Karpas-422 (cell line): Measurements from ENCODE around the gene EIF4G1. TPM values are rescaled to one million over a fixed set of nuclear protein-coding genes. Genes with fewer than 3 reads are reported as not detected.

Source experiments
- DNase-seq: peaks from one replicate; pipeline ENCODE4 v3.0.0-alpha.2; 2015
- H2AFZ ChIP-seq: fragments of 200-600 bp; sonication (generic); 2 replicates; pipeline ENCODE4 v1.6.1; 2014; ENCODE audit warnings: antibody characterized with exemption, low read length, mixed read lengths
- H3K27ac ChIP-seq: fragments of 200-600 bp; sonication (generic); 2 replicates; pipeline ENCODE4 v1.5.1; 2014; ENCODE audit warnings: mild to moderate bottlenecking, low read length, moderate library complexity
- H3K27me3 ChIP-seq: fragments of 200-600 bp; sonication (generic); 2 replicates; pipeline ENCODE4 v1.6.1; 2014; ENCODE audit warnings: low read length, mixed read lengths
- H3K36me3 ChIP-seq: fragments of 200-600 bp; sonication (generic); 2 replicates; pipeline ENCODE4 v1.6.1; 2014; ENCODE audit warnings: low read length, mixed read lengths; ENCODE audit not compliant: insufficient read depth
- H3K4me1 ChIP-seq: fragments of 200-600 bp; sonication (generic); 2 replicates; pipeline ENCODE4 v1.6.1; 2014; ENCODE audit warnings: mild to moderate bottlenecking, low read length, mixed read lengths
- H3K4me2 ChIP-seq: fragments of 200-600 bp; sonication (generic); 2 replicates; pipeline ENCODE4 v1.6.1; 2014; ENCODE audit warnings: low read length, low read depth, mild to moderate bottlenecking; ENCODE audit not compliant: poor library complexity, severe bottlenecking
- H3K4me3 ChIP-seq: fragments of 200-600 bp; sonication (generic); 2 replicates; pipeline ENCODE4 v1.5.1; 2014; ENCODE audit warnings: mild to moderate bottlenecking, antibody characterized with exemption, low read length, mixed read lengths
- H3K79me2 ChIP-seq: fragments of 200-600 bp; sonication (generic); 2 replicates; pipeline ENCODE4 v1.6.1; 2014; ENCODE audit warnings: mild to moderate bottlenecking, low read length, mixed read lengths
- H3K9ac ChIP-seq: fragments of 200-600 bp; sonication (generic); 2 replicates; pipeline ENCODE4 v1.6.0; 2014; ENCODE audit warnings: low read length
- H3K9me2 ChIP-seq: fragments of 200-600 bp; sonication (generic), shearing (Covaris generic); replicated peaks from 2 replicates; pipeline ENCODE4 v1.6.0; 2014; ENCODE audit warnings: mild to moderate bottlenecking, low read length, moderate library complexity; ENCODE audit not compliant: insufficient read depth
- H3K9me3 ChIP-seq: fragments of 300-700, 200-600 bp; sonication (generic); 2 replicates; pipeline ENCODE4 v1.6.1; 2014; ENCODE audit warnings: low read length, mixed read lengths
- H4K20me1 ChIP-seq: fragments of 200-600 bp; sonication (generic); 2 replicates; pipeline ENCODE4 v1.6.1; 2014; ENCODE audit warnings: mild to moderate bottlenecking, antibody characterized with exemption, low read length, low read depth; ENCODE audit not compliant: insufficient read depth
- total RNA-seq: library from RNA; depleted of rRNA; stranded (reverse); fragments of >200 nt; shearing (Covaris generic); gene quantifications from 2 replicates; pipeline ENCODE4 v1.2.3, GENCODE V29; 2014; ENCODE audit warnings: low replicate concordance

EIF4G1 gene
- total RNA-seq, 1 experiment from 2014 or later = 177 TPM

DNA sequence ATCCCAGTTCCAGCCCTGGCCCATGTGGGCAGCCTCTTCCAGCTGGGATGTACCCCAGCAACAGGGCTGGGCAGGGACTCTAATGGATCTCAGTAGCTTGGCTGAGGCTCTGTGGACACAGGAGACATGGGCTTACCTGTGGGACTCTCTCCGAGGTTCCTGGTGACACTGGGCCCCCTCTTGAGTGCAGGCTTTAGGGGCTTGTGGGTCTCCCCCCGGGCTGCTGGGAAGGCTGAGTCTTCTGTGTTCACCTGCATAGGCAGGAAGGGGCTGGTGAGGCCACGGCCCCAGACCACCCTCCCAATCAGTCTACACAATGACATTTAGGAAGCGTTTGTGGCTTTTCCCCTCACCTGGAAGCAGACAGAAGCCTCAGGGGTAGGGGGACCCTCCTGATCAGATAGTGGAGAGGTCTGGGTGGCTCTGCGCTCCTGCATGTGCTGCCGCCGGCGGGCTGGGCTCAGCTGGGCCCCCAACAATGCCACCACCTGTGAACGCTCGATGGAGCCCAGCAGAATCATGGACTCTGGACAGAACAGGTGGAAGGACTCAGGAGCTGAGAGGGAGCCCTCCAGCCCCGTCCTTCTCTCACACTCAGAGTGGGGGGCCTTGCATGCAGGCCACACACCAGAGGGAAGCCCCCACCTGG lies 38.6 kb downstream of the EIF4G1 start:
- no peaks in the 10 kb centered on the region for H3K79me2 ChIP-seq
- H3K4me1 ChIP-seq = no peaks in the 10 kb centered on the region
- H3K9me3 ChIP-seq = no peaks in the 10 kb centered on the region
- no peak overlapping the region for H3K4me2 ChIP-seq
- no peak for DNase-seq
- no peaks in the 10 kb centered on the region for H3K9me2 ChIP-seq
- no peaks in the 10 kb centered on the region for H3K27me3 ChIP-seq
- no peaks in the 10 kb centered on the region for H3K36me3 ChIP-seq
- H3K4me3 ChIP-seq = no peak overlapping the region
- H3K9ac ChIP-seq = no peak overlapping the region
- no peak overlapping the region for H2AFZ ChIP-seq
- H4K20me1 ChIP-seq = no peaks in the 10 kb centered on the region
- H3K27ac ChIP-seq = no peak overlapping the region

DNA sequence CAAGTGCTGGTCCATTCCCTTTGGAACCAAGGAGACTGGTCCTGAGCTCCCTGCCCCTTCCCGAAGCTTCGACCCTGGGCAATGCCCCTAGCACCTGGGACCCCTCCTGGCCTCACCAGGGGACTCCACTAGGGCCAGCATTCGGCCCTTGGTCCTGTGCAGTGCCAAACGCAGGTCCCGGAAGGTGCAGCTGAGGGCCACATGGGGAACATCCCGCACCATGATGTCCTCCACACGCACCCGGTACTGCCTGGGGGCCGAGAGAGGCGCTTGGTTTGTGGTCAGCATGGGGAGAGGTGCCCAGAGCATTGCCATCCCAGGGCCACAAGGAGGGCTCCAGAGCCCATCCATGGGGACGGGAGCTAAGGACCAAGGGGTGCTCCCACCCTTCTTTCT lies 39.1 kb downstream of the EIF4G1 start:
- Histone ChIP-seq H3K27me3 (no peaks in the 10 kb centered on the region), H4K20me1 (no peaks in the 10 kb centered on the region), H3K27ac (no peak overlapping the region), H3K79me2 (no peaks in the 10 kb centered on the region), H3K4me1 (no peaks in the 10 kb centered on the region), H2AFZ (no peak overlapping the region), H3K9ac (no peak overlapping the region), H3K9me2 (no peaks in the 10 kb centered on the region), H3K36me3 (no peaks in the 10 kb centered on the region), H3K4me2 (no peak overlapping the region), H3K4me3 (no peak overlapping the region), H3K9me3 (no peaks in the 10 kb centered on the region)
- no peak for DNase-seq

DNA sequence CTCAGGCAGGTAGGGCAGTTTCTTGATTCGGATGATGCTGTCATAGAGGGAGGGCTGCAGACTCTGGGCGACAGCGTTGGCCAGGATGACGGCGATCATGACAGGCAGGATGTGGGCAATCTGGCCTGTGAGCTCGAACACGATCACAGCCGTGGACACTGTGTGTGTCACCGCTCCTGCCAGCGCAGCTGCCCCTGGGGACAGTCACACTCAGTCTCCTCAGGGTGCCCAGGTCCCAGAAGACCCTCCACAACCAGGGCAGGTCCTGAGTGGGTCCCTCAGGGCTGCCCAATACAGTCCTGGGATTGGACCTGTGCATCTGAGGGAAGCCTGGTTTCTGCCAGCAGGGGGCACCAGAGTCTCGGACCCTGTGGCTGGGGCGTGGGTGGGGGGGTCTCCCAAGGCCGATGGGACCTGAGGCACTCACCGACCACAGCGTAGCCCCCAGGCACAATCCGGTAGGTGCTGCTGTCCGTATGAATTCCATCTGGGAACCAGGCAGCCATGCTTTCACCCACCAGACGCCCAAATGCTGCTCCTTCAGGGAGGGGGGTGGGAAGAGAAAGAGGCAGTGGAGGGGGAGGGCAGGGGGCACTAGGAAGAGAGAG lies 39.8 kb downstream of the EIF4G1 start:
- no peak overlapping the region for H3K27ac ChIP-seq
- H3K27me3 ChIP-seq = no peaks in the 10 kb centered on the region
- H3K36me3 ChIP-seq = no peaks in the 10 kb centered on the region
- H3K9me3 ChIP-seq = no peaks in the 10 kb centered on the region
- H4K20me1 ChIP-seq = no peaks in the 10 kb centered on the region
- no peak overlapping the region for H3K4me2 ChIP-seq
- H3K79me2 ChIP-seq = no peaks in the 10 kb centered on the region
- H2AFZ ChIP-seq = no peak overlapping the region
- DNase-seq = peak; percentile 89
- H3K9me2 ChIP-seq = no peaks in the 10 kb centered on the region
- no peak overlapping the region for H3K4me3 ChIP-seq
- H3K4me1 ChIP-seq = no peaks in the 10 kb centered on the region
- H3K9ac ChIP-seq = no peak overlapping the region; the same call in 1 of the 2 replicates

DNA sequence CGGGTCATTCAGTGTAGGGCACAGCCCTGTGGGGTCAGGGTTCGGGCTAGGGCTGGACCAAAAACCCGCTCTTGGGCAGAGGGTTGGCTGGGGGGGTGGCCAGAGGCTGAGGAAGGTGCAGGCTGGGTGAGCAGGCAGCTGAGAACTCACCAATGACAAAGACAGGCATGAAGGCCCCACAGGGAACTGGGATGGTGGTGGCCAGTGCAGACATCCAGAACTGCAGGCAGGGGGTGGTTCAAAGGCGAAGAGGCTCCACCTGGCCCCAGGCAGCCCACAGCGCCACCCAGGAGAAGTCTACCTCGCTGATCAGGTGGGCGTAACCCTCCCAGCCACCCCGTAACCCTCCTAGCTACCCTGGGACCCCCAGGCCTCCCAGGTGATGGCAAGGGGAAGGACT lies 40.3 kb downstream of the EIF4G1 start:
- Histone ChIP-seq H3K9ac (no peak overlapping the region; the same call in 1 of the 2 replicates), H3K9me2 (no peaks in the 10 kb centered on the region), H3K4me1 (no peaks in the 10 kb centered on the region), H3K9me3 (no peaks in the 10 kb centered on the region), H3K36me3 (no peaks in the 10 kb centered on the region), H3K79me2 (no peaks in the 10 kb centered on the region), H4K20me1 (no peaks in the 10 kb centered on the region), H3K4me3 (no peak overlapping the region), H3K4me2 (no peak overlapping the region), H3K27me3 (no peaks in the 10 kb centered on the region), H2AFZ (no peak overlapping the region), H3K27ac (no peak overlapping the region)
- peak; percentile 46 for DNase-seq

DNA sequence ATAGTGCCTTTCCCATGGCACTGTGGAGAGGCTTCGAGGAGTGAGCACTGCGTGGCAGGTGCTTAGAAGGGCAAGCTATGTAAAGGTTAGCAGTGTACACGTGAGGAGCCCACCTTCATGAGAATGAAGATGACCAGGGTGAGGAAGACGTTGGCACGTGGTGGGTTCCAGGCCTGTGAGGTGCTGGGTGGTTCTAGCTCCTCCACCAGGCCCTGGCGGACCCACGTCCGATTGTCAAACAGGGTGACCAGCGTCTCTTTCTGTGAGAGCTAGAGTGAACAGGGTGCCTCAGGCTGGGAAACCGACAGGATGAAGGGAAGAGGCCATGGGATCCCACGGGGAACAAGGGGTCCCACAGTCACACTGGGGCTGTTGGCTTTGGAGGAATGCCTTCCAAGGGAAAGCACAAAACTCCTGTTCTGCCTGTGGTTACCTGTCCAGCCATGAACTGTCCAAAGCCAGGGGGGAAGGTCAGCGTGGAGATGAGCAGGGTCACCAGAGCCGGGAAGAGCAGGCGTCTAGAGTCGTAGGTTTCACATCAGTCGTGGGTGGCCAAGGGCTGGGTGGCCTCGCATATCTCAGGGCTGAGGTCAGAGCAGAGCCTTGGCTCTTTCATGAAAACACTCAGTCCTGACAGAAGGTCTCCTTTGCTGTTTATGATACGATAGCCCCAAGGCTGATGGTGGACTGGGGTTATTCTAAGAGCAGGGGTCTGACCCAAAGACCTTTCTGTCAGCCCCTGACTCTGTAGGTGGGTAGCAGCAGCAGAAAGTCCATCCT lies 41.0 kb downstream of the EIF4G1 start:
- H2AFZ ChIP-seq = no peak overlapping the region
- H3K9ac ChIP-seq = no peak overlapping the region
- no peak overlapping the region for H3K4me2 ChIP-seq

DNA sequence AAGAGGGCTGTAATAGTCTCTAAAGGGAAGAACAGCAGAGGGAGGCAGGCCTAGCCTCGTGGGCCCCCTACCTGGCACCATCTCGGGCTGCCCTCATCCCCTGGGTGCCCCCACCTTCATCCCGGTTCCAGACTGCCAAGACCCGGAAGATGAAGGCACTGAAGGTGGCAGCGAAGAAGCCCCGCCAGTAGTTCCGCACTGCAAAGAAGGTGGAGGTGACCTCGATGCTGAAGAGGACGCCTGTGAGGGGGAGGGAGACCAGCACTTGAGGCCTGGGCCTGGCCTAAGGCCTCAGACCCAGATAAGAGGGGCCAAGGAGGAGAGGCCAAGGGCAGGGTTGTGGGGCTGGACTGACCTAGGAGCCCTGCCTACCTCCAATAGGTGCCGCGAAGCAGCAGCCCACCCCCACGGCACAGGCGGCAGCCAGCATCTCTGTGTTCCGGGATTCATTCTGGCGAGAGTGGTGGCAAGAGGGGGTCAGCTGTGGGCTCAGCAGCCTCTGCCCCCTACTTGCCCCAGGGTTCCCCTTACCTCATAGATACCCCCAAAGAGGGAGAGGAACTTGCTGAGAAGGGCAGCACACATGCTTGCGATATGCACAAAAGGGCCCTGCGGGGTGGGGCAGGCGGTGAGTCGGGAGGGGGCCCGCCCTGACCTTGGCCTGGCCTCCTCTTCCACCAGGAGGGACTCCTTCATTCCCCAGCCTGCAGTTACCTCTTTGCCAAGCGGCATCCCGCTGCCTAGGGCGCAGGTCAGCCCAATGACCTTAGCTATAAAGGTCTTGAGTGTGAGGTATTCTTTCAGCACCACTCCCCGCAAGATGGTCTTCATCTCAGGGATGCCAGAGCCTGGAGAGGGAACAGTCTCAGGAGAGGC lies 43.1 kb downstream of the EIF4G1 start:
- Histone ChIP-seq H2AFZ (no peak overlapping the region), H4K20me1 (no peaks in the 10 kb centered on the region), H3K36me3 (no peaks in the 10 kb centered on the region), H3K9me2 (no peaks in the 10 kb centered on the region), H3K4me3 (no peak overlapping the region), H3K9ac (no peak overlapping the region), H3K9me3 (no peaks in the 10 kb centered on the region), H3K4me2 (no peak overlapping the region), H3K4me1 (peaks cover 13% of the 10 kb centered on the region), H3K79me2 (peaks cover 8% of the 10 kb centered on the region; the same call in 1 of the 2 replicates), H3K27me3 (no peaks in the 10 kb centered on the region), H3K27ac (no peak overlapping the region)
- DNase-seq = no peak

More for the DNA sequence above, 41.0 kb downstream of the EIF4G1 start:
- Histone ChIP-seq H3K4me1 (peaks cover 5% of the 10 kb centered on the region), H3K9me2 (no peaks in the 10 kb centered on the region), H3K27ac (no peak overlapping the region), H3K36me3 (no peaks in the 10 kb centered on the region), H4K20me1 (no peaks in the 10 kb centered on the region), H3K79me2 (no peaks in the 10 kb centered on the region), H3K4me3 (no peak overlapping the region), H3K27me3 (no peaks in the 10 kb centered on the region), H3K9me3 (no peaks in the 10 kb centered on the region)
- peak; percentile 39 for DNase-seq

DNA sequence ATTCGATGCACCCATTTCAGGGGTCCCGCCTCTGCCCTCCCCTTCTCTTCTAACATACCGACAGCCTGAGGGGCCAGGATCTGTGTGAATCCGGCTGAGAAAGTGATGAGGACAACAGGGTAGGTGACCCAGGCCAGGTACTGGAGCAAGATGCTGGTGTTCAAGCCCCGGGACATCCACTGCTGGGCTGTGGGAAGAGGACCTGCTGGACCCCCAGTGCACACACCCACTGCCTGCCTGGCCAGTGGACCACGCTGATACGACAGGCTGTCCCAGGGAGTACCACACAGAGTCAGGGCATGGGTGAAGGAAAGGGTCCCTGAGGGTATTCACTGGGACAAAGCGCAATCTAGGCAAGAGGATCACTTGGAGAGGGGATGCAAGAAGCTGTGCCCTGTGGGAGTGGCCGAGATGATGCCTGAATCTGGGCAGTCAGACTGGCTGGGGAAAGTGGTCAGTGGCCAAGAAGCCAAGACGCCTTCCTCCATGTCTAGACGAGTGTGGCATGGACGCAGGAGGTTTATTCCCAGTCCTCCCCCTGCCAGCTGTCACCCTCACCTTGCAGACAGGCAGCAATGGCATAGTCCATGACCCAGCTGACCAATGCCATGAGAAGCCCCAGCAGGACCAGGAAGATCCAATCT lies 43.8 kb downstream of the EIF4G1 start:
- Histone ChIP-seq H3K79me2 (peaks cover 9% of the 10 kb centered on the region; the same call in 1 of the 2 replicates), H3K4me1 (peaks cover 13% of the 10 kb centered on the region), H4K20me1 (no peaks in the 10 kb centered on the region), H3K4me2 (no peak overlapping the region), H3K9me3 (no peaks in the 10 kb centered on the region), H3K27me3 (no peaks in the 10 kb centered on the region), H3K36me3 (no peaks in the 10 kb centered on the region), H3K9me2 (no peaks in the 10 kb centered on the region), H3K4me3 (no peak overlapping the region), H3K27ac (no peak overlapping the region), H3K9ac (no peak overlapping the region), H2AFZ (no peak overlapping the region)
- no peak for DNase-seq
